CD14-positive monocyte (primary cell): ENCODE data around the gene TSEN54. TPM values are rescaled to one million over a fixed set of nuclear protein-coding genes. Genes with fewer than 3 reads are reported as not detected.

ENCODE experiments used
- DNase-seq, 3 donors: peaks; one replicate each; pipeline ENCODE4 v3.0.0-alpha.2; 2011 to 2022
- H2AFZ ChIP-seq: 2 replicates; pipeline ENCODE4 v1.6.0; 2012; ENCODE audit warnings: mild to moderate bottlenecking, low read depth, low read length, inconsistent platforms; ENCODE audit not compliant: insufficient read depth, poor library complexity, severe bottlenecking
- H3K27ac ChIP-seq, 2 donors: 1 replicate in 1 of 2; 2 replicates in 1 of 2; pipeline ENCODE4 v1.5.1; 2012 to 2013; ENCODE audit warnings: low read length in 2 of 2, control low read depth in 1 of 2, inconsistent platforms in 1 of 2, low read depth in 1 of 2, mild to moderate bottlenecking in 1 of 2
- H3K27me3 ChIP-seq, 2 donors: one replicate each; pipeline versions ENCODE4 v1.6.0 to v1.6.1; 2011 to 2013; ENCODE audit warnings: low read length in 2 of 2; ENCODE audit not compliant: control insufficient read depth in 2 of 2, insufficient read depth in 2 of 2
- H3K36me3 ChIP-seq, 2 donors: replicated peaks in 1 of 2; 1 replicate in 1 of 2; 2 replicates in 1 of 2; pipeline versions ENCODE4 v1.5.1 to v1.6.1; 2012 to 2013; ENCODE audit warnings: low read length in 2 of 2, control low read depth in 1 of 2, inconsistent platforms in 1 of 2, mild to moderate bottlenecking in 1 of 2; ENCODE audit not compliant: insufficient read depth in 2 of 2, control insufficient read depth in 1 of 2
- H3K4me1 ChIP-seq, 2 donors: 1 replicate in 1 of 2; 2 replicates in 1 of 2; pipeline versions ENCODE4 v1.5.1 to v1.6.1; 2012 to 2013; ENCODE audit warnings: low read length in 2 of 2, control low read depth in 1 of 2, inconsistent platforms in 1 of 2, mild to moderate bottlenecking in 1 of 2, moderate library complexity in 1 of 2; ENCODE audit not compliant: insufficient read depth in 2 of 2, control insufficient read depth in 1 of 2
- H3K4me2 ChIP-seq: replicated peaks from 2 replicates; pipeline ENCODE3; 2012; ENCODE audit warnings: low read length, moderate library complexity, mild to moderate bottlenecking; ENCODE audit not compliant: poor library complexity, severe bottlenecking; ENCODE audit errors: extremely low read depth
- H3K4me3 ChIP-seq, 3 experiments: fragments of 200-600 bp in 1 of 3; sonication (generic) in 1 of 3; replicated peaks in 1 of 3; 1 replicate in 2 of 3; 2 replicates in 1 of 3; pipeline ENCODE4 v1.5.1; 2011 to 2013; ENCODE audit warnings: low read length in 3 of 3, mild to moderate bottlenecking in 3 of 3, control low read depth in 2 of 3, low read depth in 2 of 3, inconsistent platforms in 1 of 3, moderate library complexity in 1 of 3
- H3K79me2 ChIP-seq: 2 replicates; pipeline ENCODE4 v1.6.0; 2012; ENCODE audit warnings: mild to moderate bottlenecking, control low read depth, inconsistent platforms, low read length, moderate library complexity; ENCODE audit not compliant: insufficient read depth
- H3K9ac ChIP-seq: 2 replicates; pipeline ENCODE4 v1.6.0; 2017; ENCODE audit warnings: low read length, mild to moderate bottlenecking; ENCODE audit not compliant: insufficient read depth, poor library complexity, severe bottlenecking
- H3K9me3 ChIP-seq, 2 donors: replicated peaks in 1 of 2; 1 replicate in 1 of 2; 2 replicates in 1 of 2; pipeline versions ENCODE4 v1.5.1 to v1.6.1; 2012 to 2013; ENCODE audit warnings: low read length in 2 of 2, control low read depth in 1 of 2; ENCODE audit not compliant: control insufficient read depth in 1 of 2, insufficient read depth in 1 of 2
- H4K20me1 ChIP-seq: 2 replicates; pipeline ENCODE4 v1.6.0; 2012; ENCODE audit warnings: mild to moderate bottlenecking, low read length, control low read depth, moderate library complexity; ENCODE audit not compliant: insufficient read depth
- H3K27ac Mint-ChIP-seq, 7 donors: one replicate each; pipeline ENCODE4 v1.8.0; 2020; ENCODE audit warnings: mild to moderate bottlenecking in 7 of 7, mixed read lengths in 7 of 7, moderate library complexity in 6 of 7, inconsistent platforms in 2 of 7
- H3K27me3 Mint-ChIP-seq, 3 donors: one replicate each; pipeline ENCODE4 v1.8.0; 2021 to 2022; ENCODE audit warnings: low read depth in 3 of 3, mild to moderate bottlenecking in 3 of 3, mixed read lengths in 3 of 3, moderate library complexity in 3 of 3, inconsistent platforms in 1 of 3
- H3K36me3 Mint-ChIP-seq, 2 donors: one replicate each; pipeline ENCODE4 v1.8.0; 2020; ENCODE audit warnings: mixed read lengths in 2 of 2, inconsistent platforms in 1 of 2, mild to moderate bottlenecking in 1 of 2
- H3K4me1 Mint-ChIP-seq: one replicate; pipeline ENCODE4 v1.8.0; 2020; ENCODE audit warnings: mild to moderate bottlenecking, mixed read lengths
- H3K4me3 Mint-ChIP-seq, 2 donors: one replicate each; pipeline ENCODE4 v1.8.0; 2020; ENCODE audit warnings: mild to moderate bottlenecking in 2 of 2, mixed read lengths in 2 of 2, moderate library complexity in 1 of 2
- H3K9me3 Mint-ChIP-seq, 7 donors: one replicate each; pipeline ENCODE4 v1.8.0; 2020 to 2022; ENCODE audit warnings: mixed read lengths in 7 of 7, mild to moderate bottlenecking in 6 of 7, moderate library complexity in 6 of 7, inconsistent platforms in 2 of 7
- CTCF ChIP-seq: fragments of 200-600 bp; IDR thresholded peaks from one replicate; pipeline ENCODE4 v1.8.0; 2022; ENCODE audit warnings: antibody characterized with exemption, mild to moderate bottlenecking
- WGBS: methylation state at CpG from one replicate; pipeline ENCODE4 v1.1.5; 2013; ENCODE audit warnings: missing lambda C conversion rate; ENCODE audit not compliant: insufficient coverage; 5-methylcytosine and 5-hydroxymethylcytosine counted together
- intact Hi-C, 2 donors: fragments of 100-400 bp; cut with micrococcal nuclease; formaldehyde crosslinking; loops; one replicate each; pipeline versions ENCODE4 v1.15.0 to v1.15.1; 2023
- polyA plus RNA-seq, 3 donors: library from polyadenylated mRNA; depleted of rRNA in 1 of 3; unstranded in 2 of 3; stranded (reverse) in 1 of 3; fragments of 300-500 nt in 2 of 3; fragments of >200 nt in 1 of 3; fragmentation: Illumina TruSeq in 2 of 3; gene quantifications; 1 replicate in 2 of 3; 2 replicates in 1 of 3; pipeline ENCODE4 v1.2.3, GENCODE V29; 2012 to 2021

The TSEN54 gene
- polyA plus RNA-seq, 3 donors: 10.3 to 13.6 (median 11.8) TPM

- Histone ChIP-seq H3K9ac (no peak overlapping the region), H3K27ac (no peak overlapping the region), H3K4me3 (no peak overlapping the region), H3K36me3 (no peaks in the 10 kb centered on the region), H3K79me2 (no peaks in the 10 kb centered on the region), H3K9me3 (no peaks in the 10 kb centered on the region), H3K4me1 (peaks cover 0 to 5% of the 10 kb centered on the region in 2 donors), H3K4me2 (no peak overlapping the region), H3K27me3 (no peaks in the 10 kb centered on the region), H4K20me1 (no peaks in the 10 kb centered on the region), H2AFZ (no peak overlapping the region)
- Mint-ChIP-seq H3K36me3 (no peaks in the 10 kb centered on the region), H3K4me3 (no peak overlapping the region), H3K9me3 (peaks cover 0 to 2% (median 0%) of the 10 kb centered on the region in 7 donors), H3K4me1 (peaks cover 6% of the 10 kb centered on the region), H3K27ac (no peak overlapping the region), H3K27me3 (peaks cover under 1 to 11% (median 4%) of the 10 kb centered on the region in 3 donors)
- DNase-seq: no peak
- TF ChIP-seq CTCF: no peak
- 92% methylated on average over 7 of the region's 13 CpGs for WGBS
- intact Hi-C loops: no loop called here
Measured at GRCh38 chr17:75539967-75540729, 23.8 kb downstream of the TSEN54 start.

GRCh38 chr17:75540923-75541503 is 24.7 kb downstream of the TSEN54 start:
- no peak overlapping the region for H3K4me3 ChIP-seq
- no peak overlapping the region for H3K9ac ChIP-seq
- TF ChIP-seq CTCF: no peak
- H3K79me2 ChIP-seq: no peaks in the 10 kb centered on the region
- H3K36me3 ChIP-seq: no peaks in the 10 kb centered on the region
- H3K4me1 Mint-ChIP-seq: peaks cover 6% of the 10 kb centered on the region
- H3K4me2 ChIP-seq: no peak overlapping the region
- no peaks in the 10 kb centered on the region for H3K9me3 ChIP-seq
- no peak overlapping the region for H3K27ac Mint-ChIP-seq
- H3K36me3 Mint-ChIP-seq: no peaks in the 10 kb centered on the region
- no peak overlapping the region for H2AFZ ChIP-seq
- intact Hi-C loops: no loop called here
- H3K27me3 Mint-ChIP-seq: peaks cover 0 to 7% (median 4%) of the 10 kb centered on the region in 3 donors
- H3K27me3 ChIP-seq: no peaks in the 10 kb centered on the region
- peaks cover 0 to 5% of the 10 kb centered on the region in 2 donors for H3K4me1 ChIP-seq
- H3K4me3 Mint-ChIP-seq: no peak overlapping the region
- no peaks in the 10 kb centered on the region for H4K20me1 ChIP-seq
- peaks cover 0 to 2% (median 0%) of the 10 kb centered on the region in 7 donors for H3K9me3 Mint-ChIP-seq
- no peak overlapping the region for H3K27ac ChIP-seq
- 92% methylated on average over 2 of the region's 4 CpGs for WGBS
- DNase-seq: no peak
